GM19025 (cell line): ENCODE measurements around the gene CTIF.

Experiments used
- ATAC-seq: cut with Tn5 transposase; IDR thresholded peaks from one replicate; pipeline ENCODE4 v1.9.1; 2021; ENCODE audit warnings: mild to moderate bottlenecking, low read depth, moderate library complexity; ENCODE audit not compliant: unreplicated experiment

The CTIF gene

DNA sequence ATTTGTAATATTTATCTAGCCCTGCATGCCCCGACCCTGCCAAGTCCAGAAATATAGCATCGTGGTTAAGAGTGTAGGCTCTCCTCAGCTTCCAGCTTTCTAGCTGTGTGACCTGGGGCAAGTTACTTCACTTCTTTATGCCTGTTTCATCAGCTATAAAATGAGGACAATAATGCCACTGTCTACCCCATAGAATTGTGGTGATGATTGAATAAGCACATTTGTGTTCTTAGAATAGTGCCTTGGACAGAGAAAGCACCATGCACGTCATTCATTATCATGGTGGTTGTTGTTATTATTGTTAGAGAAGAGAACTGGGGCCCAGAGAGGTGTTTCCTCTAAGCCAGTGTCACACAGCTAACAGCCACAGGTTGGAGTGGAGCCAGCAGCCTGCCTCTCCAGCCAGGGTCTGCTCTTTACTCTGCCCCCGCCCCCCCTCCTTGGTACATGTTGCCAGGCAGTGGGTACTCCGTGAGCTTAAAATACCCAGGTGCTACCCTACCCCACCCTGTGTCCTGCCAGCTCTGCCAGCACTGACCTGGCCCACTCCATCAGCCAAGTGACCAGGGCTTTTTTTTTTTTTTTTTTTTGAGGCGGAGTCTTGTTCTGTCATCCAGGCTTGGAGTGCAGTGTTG, 202.1 kb downstream of the CTIF start:
- no peak for ATAC-seq

DNA sequence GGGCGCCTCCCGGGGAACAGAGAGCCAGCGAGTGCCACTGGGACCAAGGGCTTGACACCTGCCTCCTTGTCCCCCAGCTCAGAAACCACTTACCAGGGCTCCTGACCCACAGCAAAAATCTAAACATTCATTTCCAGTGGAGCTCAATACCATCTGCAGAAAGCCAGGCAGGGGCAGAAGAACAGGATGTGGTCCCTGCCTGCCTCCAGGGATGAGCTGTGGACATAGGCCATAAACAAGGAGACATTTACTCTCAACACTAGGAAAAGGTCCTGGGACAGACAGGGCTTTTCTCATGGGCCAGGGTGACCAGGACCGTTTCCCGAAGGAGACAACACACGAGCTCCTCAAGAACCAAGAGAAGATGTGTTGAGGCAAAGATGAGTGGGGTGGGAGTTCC, 203.0 kb downstream of the CTIF start:
- no peak for ATAC-seq

DNA sequence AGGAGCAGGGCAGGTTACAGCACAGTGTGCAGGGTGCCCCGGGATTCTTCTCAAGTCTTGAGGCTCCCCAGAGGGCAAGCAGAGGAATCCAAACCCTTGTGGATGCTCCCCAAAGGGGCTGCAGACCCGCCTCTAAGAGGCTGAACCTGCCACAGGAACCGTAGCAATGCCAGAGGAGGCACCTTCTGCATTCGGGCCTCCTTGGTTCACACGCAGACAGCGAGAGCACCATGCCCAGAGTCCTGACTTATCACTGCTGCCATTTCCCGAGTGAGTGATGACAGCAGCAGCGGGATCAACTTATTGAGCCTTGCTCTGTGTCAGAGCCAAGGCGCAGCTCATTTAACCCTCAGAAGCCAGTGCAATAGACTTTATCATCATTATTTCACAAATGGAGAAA, 203.5 kb downstream of the CTIF start:
- no peak for ATAC-seq

DNA sequence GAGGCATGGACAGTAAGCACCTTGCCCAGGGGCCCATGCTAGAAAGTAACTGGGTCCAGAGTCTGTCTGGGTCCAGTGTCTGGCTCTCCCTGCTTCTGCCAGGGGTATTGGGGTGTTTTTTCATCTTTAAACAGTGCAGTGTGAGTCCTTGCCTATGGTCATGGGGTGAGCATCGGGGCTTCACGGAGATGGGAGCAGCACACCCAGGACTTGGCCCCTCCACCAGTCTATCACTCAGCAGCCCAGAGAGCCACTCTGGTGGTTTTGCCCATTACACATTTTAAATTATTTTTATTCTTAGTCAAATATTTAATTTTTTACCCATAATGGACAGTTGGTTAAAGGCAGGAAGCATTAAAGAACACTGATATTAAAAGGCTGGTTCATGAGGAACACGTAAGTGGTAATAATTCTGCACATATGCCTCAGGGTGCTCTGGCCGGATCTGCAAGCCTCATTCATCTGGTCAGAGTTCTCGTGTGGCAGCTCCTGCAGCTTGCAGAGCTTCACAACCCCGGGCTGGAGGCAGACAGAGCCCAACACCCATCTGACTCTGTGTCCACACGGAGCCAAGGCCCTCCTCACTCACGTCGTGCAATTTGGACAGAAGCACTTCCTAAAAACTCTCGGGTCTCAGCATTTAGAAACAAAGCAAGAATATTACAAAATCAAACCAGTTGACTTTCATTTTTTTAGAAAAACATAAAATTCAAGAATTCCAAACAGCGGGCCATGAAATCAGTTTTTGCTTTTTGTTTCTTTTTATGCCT, 204.1 kb downstream of the CTIF start:
- ATAC-seq: no peak

DNA sequence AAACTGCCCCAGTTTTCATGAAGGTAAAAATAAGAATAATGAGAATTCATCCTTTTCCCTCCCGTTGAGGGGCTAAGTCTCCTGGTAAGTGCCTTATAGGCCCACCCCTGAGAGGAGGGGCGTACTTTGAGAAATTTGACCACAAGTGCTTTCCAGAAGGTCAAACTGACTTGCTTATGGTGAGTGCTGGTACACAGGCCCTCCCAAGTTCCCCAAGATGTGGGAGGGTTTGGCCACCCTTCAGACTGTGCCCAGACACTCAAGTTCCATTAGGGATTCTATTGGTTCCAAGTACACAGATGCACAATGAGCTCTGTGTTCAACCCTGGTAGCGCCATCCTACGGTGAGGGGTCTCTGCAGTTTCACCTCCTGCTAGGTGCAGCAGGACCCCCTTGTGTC, 205.1 kb downstream of the CTIF start:
- ATAC-seq: no peak

DNA sequence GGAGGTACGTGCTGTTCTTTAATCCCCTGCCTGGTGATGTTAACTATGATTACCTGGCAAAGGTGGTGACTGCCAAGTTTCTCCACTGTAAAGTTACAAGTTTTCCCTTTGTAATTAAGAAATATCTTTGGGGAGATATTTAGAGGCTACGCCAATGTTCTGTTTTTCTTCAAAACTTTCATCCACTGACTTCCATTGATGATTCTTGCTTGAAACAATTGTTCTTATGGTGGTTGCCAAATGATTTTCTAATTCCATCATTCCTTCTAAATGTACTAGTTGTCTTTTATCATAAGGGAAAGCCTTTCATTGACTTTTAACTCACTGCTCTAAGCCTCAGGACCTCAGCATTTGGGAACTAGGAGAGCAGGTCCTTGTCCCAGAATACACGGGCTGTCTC, 206.5 kb downstream of the CTIF start:
- ATAC-seq: no peak

DNA sequence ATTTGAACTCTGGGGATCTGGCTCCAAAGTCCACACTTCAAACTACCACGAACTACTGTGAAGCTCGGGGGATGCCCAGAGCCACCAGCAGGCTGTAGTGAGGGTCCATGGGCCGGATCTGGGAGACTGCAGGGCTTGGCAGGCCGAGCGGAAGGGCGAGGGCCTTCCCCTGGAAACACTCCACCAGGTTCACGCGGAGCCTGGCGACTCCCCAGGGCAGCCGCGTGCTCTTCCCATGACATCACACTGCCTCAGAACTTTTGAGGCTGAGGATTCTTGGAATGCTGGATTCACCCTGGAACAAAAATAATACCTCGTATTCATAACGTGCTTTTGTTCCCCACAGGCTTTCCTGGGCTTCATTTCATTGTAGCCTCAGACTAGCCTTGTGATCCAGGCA, 210.9 kb downstream of the CTIF start:
- no peak for ATAC-seq

DNA sequence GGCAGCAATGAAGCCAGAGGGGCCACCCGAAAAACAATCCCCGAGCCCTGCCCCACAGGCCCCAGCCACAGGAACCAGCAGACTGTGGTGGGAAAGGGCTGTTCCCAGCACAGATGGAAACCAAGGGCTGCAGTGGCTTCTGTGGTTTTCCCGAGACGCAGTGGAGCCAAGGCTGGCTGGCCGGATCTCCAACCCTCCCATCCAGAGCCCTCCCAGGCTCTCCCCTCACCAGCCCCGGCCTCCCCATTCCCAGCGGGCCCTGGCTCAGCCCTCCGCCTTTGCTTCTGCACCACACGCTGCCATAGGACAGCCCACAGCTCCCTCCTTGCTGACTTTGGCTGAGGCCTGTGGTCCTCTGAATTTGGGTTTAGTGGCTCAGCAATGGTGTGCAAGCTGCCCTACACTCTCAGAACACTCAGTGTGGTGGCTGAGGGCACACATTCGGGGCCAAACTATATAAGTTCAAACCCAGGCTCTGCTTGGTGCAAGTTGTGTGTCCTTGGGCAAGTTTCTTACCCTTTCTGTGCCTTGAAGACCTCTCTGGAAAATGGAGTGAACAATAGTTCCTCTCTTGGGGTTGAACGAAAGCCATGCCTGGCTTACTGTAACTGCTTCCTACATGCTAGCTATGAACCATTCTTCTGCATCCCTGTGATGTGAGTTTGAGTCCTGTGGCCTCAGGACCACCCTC, 211.8 kb downstream of the CTIF start:
- no peak for ATAC-seq

DNA sequence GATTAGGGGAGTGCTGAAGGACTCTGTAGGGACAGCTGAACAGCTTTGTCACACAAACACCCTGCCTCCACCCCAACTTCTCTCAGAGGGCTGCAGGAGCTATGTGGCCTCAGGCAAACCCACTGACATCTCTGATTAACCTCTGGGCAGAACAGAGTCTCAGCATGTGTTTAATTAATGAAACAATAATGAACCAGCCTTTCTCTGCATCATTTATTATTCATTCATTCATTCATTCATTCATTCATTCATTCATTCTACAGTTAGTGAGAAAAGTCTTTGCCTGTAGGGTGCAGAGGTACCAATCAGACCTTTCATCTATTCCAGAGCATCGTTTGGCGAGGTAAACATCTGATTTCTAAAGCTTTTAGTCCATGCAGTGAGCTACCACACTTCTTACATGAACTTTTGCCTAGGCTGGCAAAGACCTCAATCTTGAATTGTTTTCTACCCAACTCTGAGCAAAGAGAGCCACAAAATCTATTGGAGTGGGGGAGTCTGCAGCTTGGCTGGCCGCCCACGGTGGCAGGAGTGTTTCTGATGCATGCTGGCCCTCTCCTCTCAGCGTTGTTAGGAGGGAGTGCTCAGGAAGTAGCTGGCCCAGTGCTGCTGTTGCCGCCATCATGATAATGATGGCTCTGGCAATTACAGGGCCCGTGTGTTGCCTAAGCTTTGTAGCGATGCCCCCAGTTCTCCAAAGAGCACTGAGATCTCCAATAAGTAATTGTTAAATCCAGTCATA, 213.1 kb downstream of the CTIF start:
- ATAC-seq: no peak

DNA sequence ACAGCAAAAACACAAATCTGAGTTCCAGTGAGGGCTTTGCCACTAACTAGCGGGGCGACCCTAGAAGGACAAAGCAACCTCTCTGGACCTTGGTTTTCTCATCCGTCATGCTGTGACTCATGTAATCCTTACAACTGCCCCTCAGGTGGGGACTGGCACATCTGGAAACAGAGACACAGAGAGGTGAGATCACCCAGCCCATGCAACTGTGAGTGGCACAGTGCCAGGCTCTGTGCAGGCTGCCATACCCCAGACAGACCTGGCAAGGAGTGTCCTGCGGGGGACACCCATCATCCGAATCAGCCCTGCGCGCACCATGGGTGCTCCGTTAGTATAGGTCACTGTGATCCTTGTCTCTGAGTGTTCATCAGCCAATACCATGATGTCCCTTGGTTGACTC, 213.6 kb downstream of the CTIF start:
- ATAC-seq: no peak

DNA sequence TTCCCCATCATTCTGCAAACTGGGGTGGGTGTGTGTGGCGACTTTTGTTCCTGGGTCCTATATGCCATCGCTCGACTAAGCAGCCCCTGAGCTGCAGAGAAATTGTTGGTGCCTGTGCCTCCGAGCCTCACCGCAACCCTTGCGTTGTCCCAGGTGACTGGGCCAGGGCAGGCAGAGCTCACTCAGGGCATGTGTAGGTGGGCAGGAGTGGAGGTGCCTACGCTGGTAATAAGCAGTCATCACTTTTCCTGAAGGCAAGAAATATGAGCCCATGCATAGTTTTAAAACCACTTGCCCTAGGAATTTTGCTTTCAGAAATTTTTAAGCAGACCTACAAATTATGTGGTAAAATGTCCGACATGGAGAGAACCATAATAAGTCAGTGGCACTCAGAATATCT, 214.1 kb downstream of the CTIF start:
- no peak for ATAC-seq

DNA sequence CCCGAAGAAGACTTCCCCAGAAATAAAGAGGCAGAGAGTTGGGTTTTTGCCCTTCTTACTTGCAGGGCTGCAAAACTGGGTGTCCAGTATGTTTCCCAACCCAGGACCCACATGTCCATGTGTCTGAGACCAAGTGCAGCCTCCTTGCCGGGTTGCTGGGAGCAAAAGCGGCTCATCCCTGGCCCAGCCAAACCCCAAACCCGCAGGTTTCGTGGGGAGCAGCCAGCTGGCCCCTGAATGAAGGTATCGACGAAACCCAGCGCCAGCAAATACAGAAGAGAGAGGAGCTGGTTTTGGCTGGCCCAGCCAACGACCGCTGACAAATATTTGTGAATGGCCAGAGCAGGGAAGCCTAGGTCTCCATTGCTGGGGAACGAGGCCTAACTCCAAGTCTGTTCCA, 214.9 kb downstream of the CTIF start:
- ATAC-seq: no peak

DNA sequence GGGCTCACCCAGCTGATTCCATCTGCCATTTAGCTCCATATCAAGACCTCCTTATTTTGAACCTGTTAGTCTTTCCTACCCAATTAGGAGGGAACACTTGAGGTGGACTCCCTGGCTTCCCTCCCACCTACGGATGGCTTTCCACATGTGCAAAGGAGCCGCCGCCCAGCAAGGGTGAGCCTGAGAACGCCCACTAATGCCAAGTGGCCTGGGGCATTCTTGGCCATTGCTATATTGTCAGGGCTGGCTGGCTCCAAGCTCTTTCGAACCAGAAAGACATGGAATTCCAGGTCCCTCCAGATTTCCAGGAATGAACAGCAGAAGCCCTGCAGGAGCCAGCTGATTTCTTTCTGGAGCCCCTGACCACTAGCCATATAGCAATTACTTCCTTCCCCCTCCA, 215.7 kb downstream of the CTIF start:
- ATAC-seq: no peak

DNA sequence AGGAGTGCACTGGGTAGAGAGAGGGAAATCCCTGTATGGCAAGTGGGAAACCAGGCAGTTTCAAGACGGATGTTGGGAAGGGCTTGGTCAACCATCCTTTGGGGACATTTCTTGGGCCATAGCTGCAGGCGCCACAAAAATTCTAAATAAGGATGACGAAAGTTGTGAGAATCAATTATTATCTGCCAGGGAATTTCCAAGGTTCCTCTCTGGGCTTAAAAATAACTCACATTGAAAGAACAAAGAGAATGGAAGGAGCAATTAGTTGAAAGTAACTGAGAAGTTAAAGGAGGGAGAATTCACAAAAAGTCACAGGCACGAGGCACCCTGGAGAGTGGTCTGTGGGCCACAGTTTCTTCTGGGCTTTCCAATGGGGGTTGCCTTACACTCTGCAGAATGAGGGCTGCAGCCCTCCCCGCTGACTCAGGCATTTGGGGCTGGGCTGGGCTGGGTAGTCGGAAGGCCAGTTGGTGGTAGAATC, 216.2 kb downstream of the CTIF start:
- ATAC-seq: peak; percentile 76

DNA sequence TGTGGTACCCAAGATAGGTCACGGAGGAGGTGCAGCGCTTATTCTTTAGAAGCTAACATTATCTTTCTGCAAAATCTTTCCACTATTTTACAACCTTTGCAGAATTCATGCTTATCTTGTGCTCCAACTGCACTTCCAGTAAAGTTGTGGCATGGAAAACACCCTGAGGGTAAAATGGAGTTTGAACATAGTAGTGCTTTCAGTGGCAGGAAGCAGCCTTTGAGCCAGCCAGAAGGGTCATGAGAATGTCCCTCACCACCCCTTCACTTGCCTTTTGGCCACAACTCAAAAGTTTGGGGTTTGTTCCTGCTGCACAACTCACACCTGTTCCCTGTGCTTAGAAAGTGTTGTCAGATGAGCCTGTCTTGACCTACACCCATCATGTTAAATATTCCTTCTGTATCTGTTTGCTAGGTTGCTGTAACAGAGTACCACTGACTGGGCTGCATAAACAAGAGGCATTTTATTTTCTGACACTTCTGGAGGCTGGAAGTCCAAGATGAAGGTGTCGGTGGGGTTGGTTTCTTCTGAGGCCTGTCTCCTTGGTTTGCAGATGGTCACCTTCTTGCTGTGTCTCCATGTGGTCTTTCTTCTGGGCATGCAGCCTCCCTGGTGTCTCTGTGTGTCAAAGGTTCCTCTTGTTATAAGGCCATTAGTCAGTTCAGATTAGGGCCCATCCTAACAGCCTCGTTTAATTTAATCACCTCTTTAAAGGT, 217.8 kb downstream of the CTIF start:
- no peak for ATAC-seq

DNA sequence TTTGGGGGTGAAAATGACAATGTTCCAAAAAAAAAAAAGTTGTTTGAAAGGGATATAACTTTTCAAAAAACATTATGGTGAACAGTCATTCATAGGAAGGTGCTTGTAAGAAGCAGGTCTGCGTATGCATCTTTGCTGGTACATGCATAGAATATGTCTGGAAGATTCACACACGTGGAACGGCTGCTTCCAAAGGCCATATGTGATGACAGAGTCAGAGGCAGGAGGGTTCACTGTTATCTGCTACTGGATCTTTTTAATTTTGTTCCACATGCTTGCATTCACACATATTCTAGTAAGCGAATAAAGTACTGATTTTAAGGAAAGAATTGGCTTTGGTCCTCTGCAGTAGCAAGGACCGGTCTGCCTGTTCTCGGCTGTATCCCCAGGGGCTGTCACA, 218.5 kb downstream of the CTIF start:
- ATAC-seq: no peak

DNA sequence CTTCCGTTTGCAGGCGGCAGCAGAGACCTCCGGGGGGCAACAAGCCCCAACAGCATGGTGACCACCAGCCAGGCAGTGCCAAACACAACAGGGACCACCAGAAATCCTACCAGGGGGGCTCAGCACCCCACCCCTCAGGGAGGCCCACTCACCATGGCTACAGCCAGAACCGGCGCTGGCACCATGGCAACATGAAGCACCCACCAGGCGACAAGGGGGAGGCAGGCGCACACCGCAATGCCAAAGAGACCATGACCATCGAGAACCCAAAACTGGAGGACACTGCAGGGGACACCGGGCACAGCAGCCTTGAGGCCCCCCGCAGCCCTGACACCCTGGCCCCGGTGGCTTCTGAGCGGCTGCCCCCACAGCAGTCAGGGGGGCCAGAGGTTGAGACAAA, 219.1 kb downstream of the CTIF start:
- no peak for ATAC-seq

DNA sequence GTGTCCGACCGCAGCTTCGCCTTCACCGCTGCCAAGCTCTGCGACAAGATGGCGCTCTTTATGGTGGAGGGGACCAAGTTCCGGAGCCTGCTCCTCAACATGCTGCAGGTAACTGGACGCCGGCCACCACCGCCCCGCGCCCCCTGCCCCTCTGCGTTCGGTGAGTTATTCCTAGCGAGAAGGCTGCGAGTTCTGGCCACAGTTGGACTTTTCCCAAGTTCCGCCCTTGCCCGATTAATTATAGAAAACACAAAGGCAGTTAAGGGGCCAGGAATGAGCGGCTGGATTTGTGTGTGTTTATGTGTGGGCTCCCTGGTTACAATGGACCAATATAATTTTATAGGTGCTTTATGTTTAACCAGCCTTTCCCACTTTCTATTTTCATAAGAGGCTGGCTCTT, 222.8 kb downstream of the CTIF start:
- ATAC-seq: no peak

DNA sequence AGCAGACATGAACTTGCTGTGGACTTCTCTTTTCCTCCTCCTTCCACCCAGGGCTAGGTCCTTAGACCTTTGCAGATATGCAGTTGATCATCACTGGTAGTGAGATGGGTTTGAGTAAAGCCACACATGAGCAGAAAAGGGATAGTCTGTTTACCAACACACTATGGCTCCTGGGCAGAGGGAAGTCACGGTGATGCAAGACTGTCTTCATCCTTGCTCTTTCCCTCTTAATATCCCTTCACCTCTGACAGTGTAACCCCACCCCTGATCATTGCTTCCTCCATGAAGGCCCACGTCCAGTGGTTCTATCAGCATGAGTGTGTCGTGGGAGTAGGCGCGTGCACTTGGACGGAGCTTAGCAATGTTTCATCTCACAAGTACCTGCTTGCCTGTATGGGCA, 223.2 kb downstream of the CTIF start:
- no peak for ATAC-seq
